IgD-negative memory B cell (primary cell): ENCODE data around the gene CDH18. TPM values are rescaled to one million over a fixed set of nuclear protein-coding genes. Genes with fewer than 3 reads are reported as not detected.

ENCODE experiments used
- H3K27ac Mint-ChIP-seq, 3 donors: one replicate each; pipeline ENCODE4 v1.8.0; 2020 to 2022; ENCODE audit warnings: mild to moderate bottlenecking in 3 of 3, mixed read lengths in 3 of 3, moderate library complexity in 1 of 3
- H3K27me3 Mint-ChIP-seq: one replicate; pipeline ENCODE4 v1.8.0; 2021; ENCODE audit warnings: mixed read lengths
- H3K36me3 Mint-ChIP-seq: one replicate; pipeline ENCODE4 v1.8.0; 2020; ENCODE audit warnings: mild to moderate bottlenecking, mixed read lengths
- H3K4me1 Mint-ChIP-seq, 3 donors: one replicate each; pipeline ENCODE4 v1.8.0; 2020 to 2022; ENCODE audit warnings: mixed read lengths in 3 of 3, mild to moderate bottlenecking in 1 of 3
- H3K4me3 Mint-ChIP-seq, 4 donors: one replicate each; pipeline ENCODE4 v1.8.0; 2020 to 2022; ENCODE audit warnings: mild to moderate bottlenecking in 4 of 4, mixed read lengths in 4 of 4, moderate library complexity in 3 of 4
- H3K9me3 Mint-ChIP-seq, 3 donors: one replicate each; pipeline ENCODE4 v1.8.0; 2020 to 2021; ENCODE audit warnings: mixed read lengths in 3 of 3, mild to moderate bottlenecking in 1 of 3
- polyA plus RNA-seq: library from polyadenylated mRNA; unstranded; fragments of 300-500 nt; fragmentation: Illumina TruSeq; gene quantifications from one replicate; pipeline ENCODE4 v1.2.3, GENCODE V29; 2021

The CDH18 gene
- polyA plus RNA-seq, 1 donor from 2014 or later, result not detected

- Mint-ChIP-seq H3K36me3 (no peaks in the 10 kb centered on the region), H3K9me3 (peaks cover 0 to 5% (median 0%) of the 10 kb centered on the region in 3 donors), H3K4me1 (no peaks in the 10 kb centered on the region), H3K27me3 (no peaks in the 10 kb centered on the region), H3K27ac (no peak overlapping the region), H3K4me3 (no peak overlapping the region)
These were observed 490.7 kb downstream of the CDH18 start for GRCh38 chr5:19497229-19497815.

GRCh38 chr5:19496056-19496455, 491.9 kb downstream of the CDH18 start:
- Mint-ChIP-seq H3K36me3 (no peaks in the 10 kb centered on the region), H3K27ac (no peak overlapping the region), H3K9me3 (peaks cover 0 to 5% (median 2%) of the 10 kb centered on the region in 3 donors), H3K4me1 (no peaks in the 10 kb centered on the region), H3K27me3 (no peaks in the 10 kb centered on the region), H3K4me3 (no peak overlapping the region)

DNA sequence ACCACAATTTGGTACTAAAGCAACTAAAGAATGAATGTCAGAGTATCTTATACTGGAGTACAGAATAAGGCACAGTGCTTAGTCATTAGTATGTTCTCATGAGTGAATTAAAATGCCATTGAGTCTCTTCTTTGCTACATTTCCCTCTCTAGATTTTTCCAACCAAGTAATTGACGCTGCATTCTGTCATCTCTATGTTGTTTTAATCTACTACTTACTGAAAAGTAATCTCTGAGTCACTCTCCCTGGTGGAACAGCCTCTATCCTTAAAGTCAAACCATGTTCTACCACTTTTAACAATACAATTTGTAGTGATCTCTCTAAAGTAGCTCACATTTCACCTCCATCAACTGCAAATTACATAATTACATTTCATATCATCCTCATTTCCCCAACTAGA, 495.1 kb downstream of the CDH18 start:
- H3K27ac Mint-ChIP-seq, result no peak overlapping the region
- no peaks in the 10 kb centered on the region for H3K36me3 Mint-ChIP-seq

GRCh38 chr5:19488786-19489185, 499.2 kb downstream of the CDH18 start:
- H3K4me3 Mint-ChIP-seq, result no peak overlapping the region
- no peaks in the 10 kb centered on the region for H3K4me1 Mint-ChIP-seq
- no peak overlapping the region for H3K27ac Mint-ChIP-seq
- no peaks in the 10 kb centered on the region for H3K27me3 Mint-ChIP-seq
- H3K9me3 Mint-ChIP-seq, result peaks cover 0 to 3% (median 3%) of the 10 kb centered on the region in 3 donors
- no peaks in the 10 kb centered on the region for H3K36me3 Mint-ChIP-seq

More for the DNA sequence above, 495.1 kb downstream of the CDH18 start:
- Mint-ChIP-seq H3K4me3 (no peak overlapping the region), H3K4me1 (no peaks in the 10 kb centered on the region), H3K27me3 (no peaks in the 10 kb centered on the region), H3K9me3 (peaks cover 0 to 8% (median 2%) of the 10 kb centered on the region in 3 donors)

DNA sequence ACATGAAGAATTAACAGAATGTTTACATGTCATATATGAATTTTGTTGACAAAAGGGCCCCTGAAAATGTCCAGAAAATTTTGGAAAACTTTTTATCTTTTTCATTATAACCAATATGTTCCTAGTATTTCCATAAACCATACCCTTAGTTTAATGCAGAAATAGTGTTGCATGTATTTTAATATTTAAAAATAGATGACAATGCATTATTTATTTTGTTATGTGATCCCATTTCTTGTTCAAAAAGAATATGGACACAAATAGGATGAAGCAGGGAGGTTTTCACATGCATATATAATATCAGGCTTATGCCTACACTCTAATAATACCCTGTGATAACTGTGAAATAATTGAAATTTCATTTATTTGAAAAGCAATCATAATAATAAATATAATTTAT, 500.5 kb downstream of the CDH18 start:
- Mint-ChIP-seq H3K27me3 (no peaks in the 10 kb centered on the region), H3K9me3 (peaks cover 0 to 3% (median 3%) of the 10 kb centered on the region in 3 donors), H3K27ac (no peak overlapping the region), H3K4me3 (no peak overlapping the region), H3K4me1 (no peaks in the 10 kb centered on the region), H3K36me3 (no peaks in the 10 kb centered on the region)

- no peak overlapping the region for H3K4me3 Mint-ChIP-seq
- H3K27me3 Mint-ChIP-seq, result no peaks in the 10 kb centered on the region
- peaks cover 4 to 10% (median 6%) of the 10 kb centered on the region in 3 donors for H3K9me3 Mint-ChIP-seq
- H3K27ac Mint-ChIP-seq, result no peak overlapping the region
- H3K36me3 Mint-ChIP-seq, result no peaks in the 10 kb centered on the region
- H3K4me1 Mint-ChIP-seq, result no peaks in the 10 kb centered on the region
These were observed 508.4 kb downstream of the CDH18 start for GRCh38 chr5:19479562-19479961.

GRCh38 chr5:19462019-19462418, 526.0 kb downstream of the CDH18 start:
- H3K4me1 Mint-ChIP-seq, result no peaks in the 10 kb centered on the region

DNA sequence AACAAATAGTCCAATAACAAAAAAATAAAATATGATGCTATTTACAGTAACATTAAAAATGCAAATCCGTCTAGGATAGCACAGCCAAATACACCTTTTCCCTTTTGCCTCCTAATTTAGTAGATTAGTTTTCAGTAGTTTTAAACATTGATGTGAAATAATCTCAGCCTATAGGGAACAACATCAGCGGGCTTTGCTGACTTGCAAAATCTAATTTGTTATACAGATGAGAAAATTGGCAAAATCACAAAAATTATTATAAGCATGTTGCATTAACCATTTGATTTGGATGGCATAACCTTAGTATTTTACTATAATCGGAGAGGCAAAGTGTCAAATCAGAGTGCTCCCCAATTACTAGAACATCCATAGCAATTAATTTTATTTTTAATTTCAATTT, 563.5 kb downstream of the CDH18 start:
- Mint-ChIP-seq H3K27ac (no peak overlapping the region), H3K36me3 (no peaks in the 10 kb centered on the region), H3K4me1 (no peaks in the 10 kb centered on the region), H3K9me3 (peaks cover 0 to 16% (median 0%) of the 10 kb centered on the region in 3 donors), H3K4me3 (no peak overlapping the region), H3K27me3 (no peaks in the 10 kb centered on the region)

More at GRCh38 chr5:19462019-19462418, 526.0 kb downstream of the CDH18 start:
- Mint-ChIP-seq H3K4me3 (no peak overlapping the region), H3K27ac (no peak overlapping the region), H3K9me3 (peaks cover 1 to 7% (median 5%) of the 10 kb centered on the region in 3 donors), H3K36me3 (no peaks in the 10 kb centered on the region), H3K27me3 (no peaks in the 10 kb centered on the region)
